HG02943 (cell line): ENCODE data around the gene NR6A1.

Source experiments
- ATAC-seq: cut with Tn5 transposase; IDR thresholded peaks from one replicate; pipeline ENCODE4 v1.9.1; 2021; ENCODE audit warnings: mild to moderate bottlenecking, low read depth, moderate library complexity; ENCODE audit not compliant: unreplicated experiment

The NR6A1 gene

GRCh38 chr9:124485201-124485600 lies 285.9 kb downstream of the NR6A1 start:
- no peak for ATAC-seq

GRCh38 chr9:124483481-124483880 lies 287.6 kb downstream of the NR6A1 start:
- no peak for ATAC-seq

GRCh38 chr9:124482431-124483031 lies 288.6 kb downstream of the NR6A1 start:
- ATAC-seq: no peak

GRCh38 chr9:124481115-124481514 lies 290.0 kb downstream of the NR6A1 start:
- ATAC-seq: no peak

- no peak for ATAC-seq
Observed at GRCh38 chr9:124480621-124480981, 290.5 kb downstream of the NR6A1 start.

GRCh38 chr9:124479947-124480620 lies 291.0 kb downstream of the NR6A1 start:
- ATAC-seq: no peak

GRCh38 chr9:124479371-124479770 lies 291.7 kb downstream of the NR6A1 start:
- no peak for ATAC-seq

- no peak for ATAC-seq
Observed at GRCh38 chr9:124478354-124478753, 292.8 kb downstream of the NR6A1 start.

- ATAC-seq: no peak
Observed at GRCh38 chr9:124477648-124478285, 293.3 kb downstream of the NR6A1 start.

GRCh38 chr9:124477211-124477647 lies 293.9 kb downstream of the NR6A1 start:
- ATAC-seq: no peak

- ATAC-seq: no peak
Observed at GRCh38 chr9:124475868-124476690, 295.0 kb downstream of the NR6A1 start.

GRCh38 chr9:124475158-124475867 lies 295.8 kb downstream of the NR6A1 start:
- no peak for ATAC-seq

- no peak for ATAC-seq
Observed at GRCh38 chr9:124474151-124474550, 297.0 kb downstream of the NR6A1 start.

GRCh38 chr9:124473310-124473709 lies 297.8 kb downstream of the NR6A1 start:
- no peak for ATAC-seq

- ATAC-seq: no peak
Observed at GRCh38 chr9:124472770-124473169, 298.3 kb downstream of the NR6A1 start.

GRCh38 chr9:124471761-124472160 lies 299.4 kb downstream of the NR6A1 start:
- ATAC-seq: no peak

- ATAC-seq: no peak
Observed at GRCh38 chr9:124470726-124471125, 300.4 kb downstream of the NR6A1 start.

GRCh38 chr9:124470306-124470705 lies 300.8 kb downstream of the NR6A1 start:
- no peak for ATAC-seq

- ATAC-seq: no peak
Observed at GRCh38 chr9:124469011-124469832, 301.9 kb downstream of the NR6A1 start.
